Measurements from ENCODE around the gene PRPS2. TPM values are rescaled to one million over a fixed set of nuclear protein-coding genes. Genes with fewer than 3 reads are reported as not detected.

The PRPS2 gene
- total RNA-seq, 2 experiments from 2014 or later, result 98.9 to 99.5 TPM

DNA sequence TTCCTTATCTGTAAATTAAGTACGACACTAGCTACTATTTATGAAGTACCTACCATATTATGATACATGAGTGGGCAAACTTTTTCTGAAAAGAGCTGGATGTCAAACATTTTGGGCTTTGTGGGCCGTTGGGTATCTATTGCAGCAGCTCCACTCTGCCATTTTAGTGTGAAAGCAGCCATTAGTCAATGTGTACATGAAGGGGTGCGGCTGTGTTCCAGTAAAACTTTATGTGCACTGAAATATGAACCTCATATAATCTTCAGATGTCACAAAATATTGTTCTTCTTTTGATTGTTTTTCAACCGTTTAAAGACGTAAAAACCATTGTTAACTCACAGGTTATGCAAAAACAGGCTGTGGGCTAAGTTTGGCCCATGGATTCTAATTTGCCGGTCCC, 14.1 kb downstream of the PRPS2 start:
- ChIA-PET CTCF (no interaction called here), POLR2A (no interaction called here)

DNA sequence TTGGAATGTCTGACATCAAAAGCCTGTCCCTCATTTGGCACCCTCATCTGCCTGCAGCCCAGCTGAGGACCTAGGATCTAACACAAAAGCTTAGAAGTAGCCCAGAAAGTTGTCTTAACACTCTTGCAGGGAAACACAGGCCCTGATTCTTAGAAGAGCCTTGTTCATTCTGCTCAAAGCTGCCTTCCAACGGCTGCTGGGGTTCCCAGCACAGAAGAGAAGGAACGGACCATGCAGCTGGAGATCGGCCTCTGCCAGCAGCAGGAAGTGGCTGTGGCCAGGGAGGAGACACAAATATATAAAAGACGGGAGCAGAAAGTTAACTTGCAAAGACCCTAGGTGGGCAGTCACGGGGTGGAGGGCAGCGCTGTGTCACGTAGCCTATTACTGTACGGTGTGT, 20.4 kb downstream of the PRPS2 start:
- CTCF ChIA-PET, result no interaction called here
- POLR2A ChIA-PET, result no interaction called here

DNA sequence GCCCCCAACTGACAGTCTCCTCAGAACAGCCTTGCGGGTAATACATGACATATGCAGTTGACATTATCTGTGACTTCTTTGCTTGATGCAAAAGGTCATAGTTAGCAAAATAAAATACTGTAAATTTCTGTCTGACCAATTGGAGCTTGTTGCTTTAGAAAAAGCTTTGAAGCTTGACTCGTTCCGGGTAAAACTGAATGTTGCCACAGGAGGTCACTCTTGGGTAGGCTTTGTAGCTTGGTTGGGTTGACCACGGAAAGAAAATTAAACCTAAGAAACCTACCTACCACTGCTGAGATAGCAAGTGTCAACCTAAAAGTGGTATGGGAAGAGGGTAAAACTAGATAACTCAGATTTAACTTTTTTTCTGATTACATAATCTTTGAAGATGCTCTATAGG, 23.2 kb downstream of the PRPS2 start:
- POLR2A ChIA-PET, result no interaction called here
- CTCF ChIA-PET, result no interaction called here

DNA sequence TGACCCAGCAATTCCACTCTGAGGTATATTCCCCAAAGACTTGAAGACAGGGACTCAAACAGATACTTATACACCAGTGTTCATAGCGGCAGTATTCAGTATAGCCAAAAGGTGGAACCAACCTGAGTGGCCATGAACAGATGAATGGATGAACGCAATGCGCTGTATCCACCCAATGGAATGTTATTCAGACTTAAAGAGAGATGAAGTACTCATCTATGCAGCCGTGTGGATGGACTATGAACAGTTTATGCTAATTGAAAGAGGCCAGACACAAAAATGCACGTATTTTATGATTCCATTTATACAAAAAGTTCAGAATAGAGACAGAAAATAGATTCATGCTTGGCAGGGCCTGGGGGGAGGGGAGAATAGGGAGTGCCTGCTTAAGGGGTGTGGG, 26.3 kb downstream of the PRPS2 start:
- CTCF ChIA-PET, result no interaction called here

DNA sequence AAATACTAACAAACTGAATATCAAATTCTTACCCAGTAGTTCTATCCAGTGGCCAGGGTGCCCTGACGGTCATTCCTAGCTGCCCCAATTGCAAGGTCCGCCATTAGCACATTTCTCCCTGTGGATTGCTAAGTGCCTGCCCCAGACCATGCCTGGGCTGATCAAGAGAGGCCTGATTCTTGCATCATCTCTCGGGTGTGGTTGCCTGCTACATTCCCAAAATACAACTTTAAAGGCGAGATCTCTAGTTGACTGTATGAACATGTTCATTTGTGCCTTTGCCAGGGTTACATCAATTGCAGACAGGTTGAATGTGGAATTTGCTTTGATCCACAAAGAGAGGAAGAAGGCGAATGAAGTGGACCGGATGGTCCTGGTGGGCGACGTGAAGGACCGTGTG, 28.0 kb downstream of the PRPS2 start:
- ChIA-PET POLR2A (no interaction called here), CTCF (no interaction called here)

More for the DNA sequence above, 26.3 kb downstream of the PRPS2 start:
- POLR2A ChIA-PET, result no interaction called here

DNA sequence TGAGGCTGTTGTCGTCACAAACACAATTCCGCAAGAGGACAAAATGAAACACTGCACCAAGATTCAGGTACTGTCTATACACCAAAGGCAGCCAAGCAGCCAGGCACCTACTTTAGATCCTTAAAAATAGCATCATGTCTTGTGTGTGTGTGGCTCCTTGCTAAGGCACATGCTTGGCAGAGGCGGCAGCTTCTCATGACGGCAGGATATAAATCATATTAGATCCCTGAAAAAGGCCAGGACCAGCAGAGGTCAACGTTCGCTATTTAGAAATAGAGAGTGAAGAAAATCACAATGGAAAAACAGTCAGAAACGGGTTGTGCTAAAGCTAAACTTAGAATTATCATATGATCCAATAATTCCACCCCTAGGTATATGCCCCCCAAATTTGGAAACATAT, 29.5 kb downstream of the PRPS2 start:
- ChIA-PET CTCF (no interaction called here), POLR2A (no interaction called here)

DNA sequence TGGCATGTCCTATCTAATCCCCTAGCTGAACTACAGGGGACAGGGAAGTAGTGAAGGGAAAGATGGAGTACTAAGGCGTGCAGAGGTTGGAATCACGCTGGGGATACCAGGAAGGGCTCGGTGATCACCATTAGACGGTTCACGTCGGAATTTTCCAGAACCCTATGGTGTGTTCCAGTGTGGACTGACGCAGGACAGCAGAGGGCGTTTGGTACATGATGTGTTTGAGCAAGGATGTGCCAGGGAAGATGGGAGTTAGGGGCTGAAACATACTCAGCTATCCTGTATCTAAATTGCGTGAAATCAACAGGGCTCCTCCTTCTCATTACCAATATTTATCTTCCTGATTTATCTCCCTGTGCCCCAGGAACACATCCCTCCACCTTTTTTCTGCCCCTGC, 33.7 kb downstream of the PRPS2 start:
- ChIA-PET POLR2A (no interaction called here), CTCF (no interaction called here)

DNA sequence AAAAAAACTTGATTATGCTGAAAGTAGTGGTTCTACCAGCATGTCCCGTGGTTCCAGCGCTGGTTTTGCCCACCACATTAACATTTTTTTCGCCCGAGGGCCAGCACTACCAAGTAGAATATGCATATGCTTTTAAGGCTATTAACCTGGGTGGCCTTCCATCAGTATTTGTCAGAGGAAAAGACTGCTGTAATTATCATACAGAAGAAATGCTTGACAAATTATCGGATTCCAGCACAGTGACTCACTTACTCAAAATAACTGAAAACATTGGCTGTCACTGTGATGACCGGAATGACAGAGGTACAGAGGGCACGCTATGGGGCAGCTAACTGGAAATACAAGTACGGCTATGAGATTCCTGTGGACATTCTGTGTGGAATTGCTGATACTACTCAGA, 34.6 kb downstream of the PRPS2 start:
- ChIA-PET CTCF (no interaction called here), POLR2A (no interaction called here)

DNA sequence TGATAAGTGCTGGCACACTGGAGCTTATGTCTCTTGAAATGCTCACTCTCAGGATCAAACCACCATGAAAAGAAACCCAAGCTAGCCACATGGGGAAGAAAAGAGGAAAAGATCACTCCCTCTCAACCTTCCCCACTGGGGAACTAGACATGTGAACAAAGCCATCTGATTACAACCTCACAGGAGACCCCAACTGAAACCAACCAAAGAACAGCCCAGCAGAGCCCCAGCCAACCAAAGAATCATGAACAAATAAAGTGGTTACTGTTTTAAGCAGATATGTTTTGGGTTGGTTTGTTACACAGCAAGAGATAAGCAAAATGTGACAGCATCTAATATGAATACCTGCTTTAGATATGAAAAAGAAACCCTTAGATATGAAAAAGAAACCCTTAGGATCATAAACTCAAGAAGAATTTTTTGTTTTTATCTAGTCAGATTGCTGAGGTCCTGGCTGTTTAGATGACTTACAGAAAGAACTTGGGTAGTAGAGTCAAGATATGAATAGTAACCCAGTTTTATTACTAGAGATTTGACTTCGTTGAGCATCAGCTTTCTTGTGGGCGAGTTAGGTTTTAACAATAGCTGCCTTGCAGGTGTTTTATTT, 52.0 kb downstream of the PRPS2 start:
- ChIA-PET CTCF (no interaction called here), POLR2A (interaction anchor here (1.0 kb wide), 1 partner anchor 52 kb away, joined by 3 read pairs; the partner anchor contains the start of gene PRPS2)

DNA sequence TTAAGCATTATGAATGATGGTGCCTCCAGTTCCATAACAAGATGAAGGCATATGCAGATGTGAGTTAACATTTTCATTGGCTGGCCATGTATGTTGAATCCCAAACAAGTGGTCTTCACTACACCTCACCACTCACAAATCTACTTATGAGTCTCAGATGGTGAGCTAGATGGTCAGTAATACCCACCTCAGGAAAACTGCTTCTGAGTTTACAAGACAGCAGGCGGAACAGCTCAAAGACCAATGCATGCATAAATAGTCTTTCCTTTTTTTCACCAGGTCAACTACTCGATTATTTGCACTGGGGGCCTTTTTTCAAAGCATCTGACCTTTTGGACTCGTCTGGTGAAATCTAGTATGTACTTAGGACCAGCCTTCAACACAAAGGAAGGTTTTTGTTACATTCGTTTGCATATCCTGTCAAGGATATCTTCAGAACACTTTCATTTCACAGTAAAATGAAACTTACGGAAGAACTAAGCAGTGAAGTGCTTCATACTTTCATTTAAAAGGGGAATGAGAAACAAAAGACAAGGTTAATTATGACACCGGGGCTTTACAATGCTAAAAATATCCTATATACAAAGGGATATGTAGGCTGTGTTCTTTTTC, 52.6 kb downstream of the PRPS2 start:
- CTCF ChIA-PET, result no interaction called here
- POLR2A ChIA-PET, result interaction anchor here (1.0 kb wide), 1 partner anchor 53 kb away, joined by 3 read pairs; the partner anchor contains the start of gene PRPS2

DNA sequence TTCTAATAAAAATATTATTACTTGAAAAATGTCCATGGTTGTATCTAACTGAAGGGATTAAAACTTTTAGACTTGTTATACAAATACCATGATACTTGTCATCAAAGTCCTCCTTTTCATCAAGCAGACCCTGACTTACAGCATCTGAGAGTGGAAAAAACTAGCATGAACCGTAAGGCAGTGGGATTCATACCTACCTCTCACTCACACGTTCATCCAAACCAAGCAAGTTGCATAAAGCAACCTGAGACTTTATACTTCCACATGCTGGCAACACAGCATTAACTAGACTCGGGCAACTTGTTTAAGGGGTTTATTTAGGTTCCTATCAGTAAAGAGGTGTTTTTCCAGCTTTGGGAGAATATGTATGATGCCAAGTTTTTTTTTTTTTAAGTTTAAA, 53.1 kb downstream of the PRPS2 start:
- ChIA-PET CTCF (no interaction called here), POLR2A (no interaction called here)

DNA sequence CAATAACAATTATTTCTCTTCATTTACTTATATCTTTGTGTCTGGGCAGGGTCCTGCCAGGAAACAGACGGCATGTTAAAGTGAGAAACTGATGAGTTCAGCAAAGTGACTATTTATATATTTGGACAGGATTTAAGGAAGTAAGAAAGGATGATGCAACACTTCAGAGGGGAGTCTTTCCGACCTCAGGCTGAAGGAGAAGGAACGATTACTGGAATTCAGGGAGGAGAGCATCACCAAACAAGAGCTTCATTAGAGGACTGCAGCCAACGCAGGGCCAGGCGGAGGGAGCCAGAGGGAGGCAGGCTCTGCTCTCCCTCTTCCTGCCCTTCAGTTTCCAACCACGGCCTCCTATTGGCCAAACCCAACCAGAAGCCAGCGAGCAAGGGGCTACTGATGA, 74.1 kb downstream of the PRPS2 start:
- ChIA-PET CTCF (no interaction called here), POLR2A (no interaction called here)

DNA sequence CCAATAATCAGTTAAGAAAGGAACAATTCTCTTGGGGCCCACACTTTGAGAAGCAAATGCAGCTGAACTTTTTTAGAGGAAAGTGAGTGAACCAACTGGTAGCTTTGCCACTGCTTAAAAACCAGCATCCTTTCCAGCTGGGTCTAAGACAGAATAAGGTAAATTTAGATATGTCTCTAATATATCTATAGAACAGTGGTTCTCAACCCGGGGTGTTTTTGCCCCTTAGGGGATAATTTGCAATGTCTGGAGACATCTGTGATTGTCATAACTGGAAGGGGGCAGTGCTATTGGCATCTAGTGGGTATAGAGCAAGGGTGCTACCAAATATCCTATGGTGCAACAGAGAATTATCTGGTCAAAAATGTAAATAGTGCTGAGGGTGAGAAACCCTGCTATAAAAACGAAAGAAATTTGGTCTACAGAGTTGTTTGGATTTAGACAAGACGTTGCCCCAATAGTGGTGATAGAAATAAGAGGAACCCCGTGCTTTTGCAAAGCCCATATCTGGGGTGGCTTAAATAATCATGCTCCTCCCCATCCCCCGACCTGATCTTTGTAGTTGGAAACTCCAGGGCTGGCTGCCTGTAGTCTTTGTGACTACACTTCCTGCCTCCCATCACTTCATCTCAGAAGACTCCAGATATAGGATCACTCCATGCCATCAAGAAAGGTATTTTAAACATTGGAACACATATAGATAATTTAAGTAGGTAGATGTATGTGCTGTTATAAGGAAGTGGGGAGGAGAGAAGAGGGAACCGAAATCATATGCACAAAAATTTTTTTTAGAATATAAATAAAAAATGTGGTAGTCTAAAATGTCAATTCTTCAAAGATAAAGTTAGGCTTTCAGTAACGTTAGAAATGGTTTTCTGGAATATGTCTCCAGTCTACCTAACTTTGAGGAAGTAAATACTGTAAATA, 75.5 kb downstream of the PRPS2 start, which contains the start of gene TLR7:
Gene TLR7 (plus strand): TSS at position 622 of the 927 bp plus-strand sequence. CDS start 507 bp downstream, outside the sequence.
- POLR2A ChIA-PET, result no interaction called here
- CTCF ChIA-PET, result no interaction called here

DNA sequence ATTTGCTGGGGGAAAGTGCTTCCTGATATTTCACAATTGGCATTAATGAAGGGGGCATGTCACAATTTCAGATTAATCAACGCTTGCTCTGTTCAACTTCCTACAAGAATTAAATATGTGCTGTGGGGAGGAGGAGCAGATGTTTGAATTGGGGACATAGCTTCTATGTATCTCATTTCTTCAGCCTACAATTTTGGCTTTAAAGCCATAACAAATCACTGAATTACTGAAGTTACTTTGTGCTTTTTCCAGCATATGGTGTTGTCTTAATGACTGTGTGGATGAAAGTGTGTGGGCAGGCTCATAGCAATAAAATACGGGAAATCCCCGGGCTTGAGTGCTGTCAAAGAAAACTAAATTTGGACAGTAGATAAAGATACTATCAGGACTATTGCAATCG, 76.5 kb downstream of the PRPS2 start:
- ChIA-PET POLR2A (no interaction called here), CTCF (no interaction called here)

DNA sequence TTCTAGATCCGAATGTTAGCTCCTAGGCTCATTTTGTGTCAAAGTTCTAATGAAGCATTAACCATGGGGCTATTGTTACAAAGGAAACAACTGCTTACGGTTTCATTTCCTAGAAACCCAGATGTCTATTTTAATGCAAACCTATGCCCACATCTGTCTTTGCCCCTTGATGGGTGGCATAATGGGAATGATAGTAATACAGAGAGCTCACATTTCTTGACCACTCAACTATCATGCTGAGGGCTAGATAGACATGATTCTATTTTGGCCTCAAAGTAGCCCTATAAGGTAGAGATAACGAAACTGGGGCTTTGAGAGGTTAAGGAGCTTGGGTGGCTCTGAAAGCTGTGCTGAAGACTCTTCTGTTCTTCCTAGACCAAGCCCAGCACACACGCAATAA, 77.5 kb downstream of the PRPS2 start:
- ChIA-PET CTCF (no interaction called here), POLR2A (no interaction called here)

DNA sequence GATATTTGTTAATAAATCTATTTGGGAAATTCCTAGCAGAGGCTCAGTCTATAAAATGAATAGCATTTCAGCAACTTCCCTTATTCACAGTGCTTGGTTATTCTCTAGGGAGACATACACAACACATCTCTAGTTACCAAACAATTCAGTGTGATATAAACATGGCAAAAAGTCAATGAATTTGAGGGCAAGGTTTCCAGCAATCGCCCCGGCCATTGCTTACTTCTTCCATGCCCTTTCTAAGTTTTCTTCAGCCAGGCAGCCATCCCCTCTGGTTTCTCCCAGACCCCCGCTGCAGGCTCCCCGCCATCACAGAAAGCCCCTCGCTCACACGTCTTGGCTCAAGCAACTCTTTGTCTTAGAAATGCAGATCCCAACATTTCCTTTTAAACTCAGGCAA, 80.0 kb downstream of the PRPS2 start:
- CTCF ChIA-PET, result no interaction called here
- POLR2A ChIA-PET, result no interaction called here

DNA sequence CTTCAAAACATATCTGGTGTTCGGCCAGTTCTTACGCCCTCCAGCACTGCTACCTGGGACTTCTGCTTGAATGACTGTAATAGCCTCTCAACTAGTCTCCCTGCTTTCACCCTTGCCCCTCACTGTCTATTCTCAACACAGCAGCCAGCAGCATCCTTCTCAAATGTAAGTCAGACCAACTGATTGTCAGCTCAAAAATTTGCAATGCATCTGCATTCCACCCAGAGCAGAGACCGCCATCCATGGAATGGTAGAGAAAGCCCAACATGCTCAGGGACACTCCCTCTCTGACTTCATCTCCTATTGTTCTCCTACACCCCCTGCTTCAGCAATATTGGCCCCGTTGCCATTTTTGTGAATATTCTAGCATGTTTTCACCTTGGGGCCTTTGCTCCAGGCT, 81.5 kb downstream of the PRPS2 start:
- CTCF ChIA-PET, result no interaction called here
- POLR2A ChIA-PET, result no interaction called here
